HG03097 (cell line): ENCODE measurements around the gene MED29.
A peak's percentile ranks its signal among the peaks of the same experiment; 100 is the strongest.

Source experiments
- ATAC-seq: cut with Tn5 transposase; IDR thresholded peaks from one replicate; pipeline ENCODE4 v1.9.1; 2021; ENCODE audit not compliant: unreplicated experiment, low FRiP score

The MED29 gene

DNA sequence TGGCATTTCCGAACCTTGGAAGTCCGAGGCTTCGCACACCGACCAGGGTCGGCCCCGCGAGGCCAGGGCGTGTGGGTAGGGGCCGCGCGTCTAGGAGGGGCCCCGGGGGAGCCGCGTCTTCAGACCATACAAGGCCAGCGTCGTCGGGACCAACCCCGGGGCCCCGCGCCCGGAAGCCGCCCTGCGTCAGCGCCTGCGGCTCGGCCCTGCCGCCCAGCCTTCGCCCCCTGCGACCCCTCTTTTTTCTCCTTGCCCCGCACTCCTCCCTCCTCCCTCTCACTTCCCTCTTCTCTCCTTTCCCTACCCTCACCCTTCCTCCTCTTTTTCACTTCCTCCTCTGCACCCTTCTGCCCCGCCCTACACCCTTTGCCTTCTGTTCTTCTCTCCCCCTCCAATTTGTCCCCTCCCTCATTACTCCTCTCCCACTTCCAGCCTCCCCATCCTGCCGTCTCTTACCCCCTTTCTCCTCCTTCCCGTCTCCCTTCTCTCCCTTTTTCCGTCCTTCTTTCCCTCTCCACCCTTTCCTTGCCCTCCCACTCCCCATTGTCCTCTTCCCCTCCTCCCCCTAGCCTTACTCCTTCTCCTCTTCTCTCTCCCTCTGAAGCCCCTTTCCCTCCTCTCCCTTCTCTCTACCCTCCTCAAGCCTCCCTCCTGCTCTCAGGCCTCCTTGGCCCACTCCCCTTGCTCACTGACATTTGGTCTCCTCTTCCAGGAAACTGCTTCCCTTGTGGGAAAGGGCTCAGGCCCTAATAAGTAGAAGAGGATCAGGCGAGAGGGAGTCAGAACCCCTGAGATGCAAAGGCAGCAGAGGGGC is 19.0 kb downstream of the MED29 start:
- ATAC-seq, result no peak

DNA sequence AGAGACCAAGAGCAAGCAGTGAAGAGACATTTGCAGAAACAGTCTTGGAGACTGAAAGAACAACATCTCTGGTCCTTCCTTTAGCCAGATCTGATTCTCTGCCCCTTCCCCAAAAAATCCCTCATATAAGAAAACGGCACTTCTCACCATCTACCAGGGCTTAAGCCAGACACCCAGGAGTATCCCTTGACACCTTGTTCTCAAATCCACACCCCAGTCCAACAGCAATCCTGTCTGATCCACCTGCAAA is 19.6 kb downstream of the MED29 start:
- no peak for ATAC-seq

DNA sequence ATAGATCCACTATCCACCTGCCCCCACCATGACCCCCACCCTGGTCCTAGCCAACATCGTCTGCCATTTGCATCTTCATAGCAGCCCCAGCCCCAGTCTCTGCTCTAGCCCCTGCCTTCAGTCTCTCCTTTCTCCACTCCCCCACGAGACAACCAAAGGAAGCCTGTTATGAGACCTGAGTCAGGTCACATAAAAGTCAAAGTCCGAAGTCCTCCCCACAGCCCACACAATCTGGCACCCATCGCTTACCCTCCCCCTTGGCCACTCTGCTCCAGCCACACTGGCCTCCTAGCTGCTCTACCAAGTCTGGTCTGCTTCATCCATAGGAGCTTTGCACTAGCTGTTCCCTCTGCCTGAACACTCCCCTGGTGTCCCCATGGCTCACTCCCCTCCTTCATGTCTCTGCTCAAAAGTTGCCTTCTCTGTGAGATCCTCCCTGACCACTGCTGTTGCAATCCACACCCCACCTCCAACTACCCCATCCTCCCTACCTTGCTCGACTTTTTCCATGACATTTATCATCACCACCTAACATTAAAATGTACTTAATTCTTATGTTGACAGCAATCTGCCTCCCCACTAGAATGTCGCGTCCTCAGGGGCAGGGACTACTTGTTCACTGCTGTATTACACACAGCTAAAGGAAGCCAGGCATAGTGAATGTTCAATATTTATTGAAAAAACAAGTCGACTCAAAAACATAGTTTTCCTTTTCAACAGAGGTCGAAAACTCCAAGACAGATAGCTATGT is 20.1 kb downstream of the MED29 start:
- no peak for ATAC-seq

DNA sequence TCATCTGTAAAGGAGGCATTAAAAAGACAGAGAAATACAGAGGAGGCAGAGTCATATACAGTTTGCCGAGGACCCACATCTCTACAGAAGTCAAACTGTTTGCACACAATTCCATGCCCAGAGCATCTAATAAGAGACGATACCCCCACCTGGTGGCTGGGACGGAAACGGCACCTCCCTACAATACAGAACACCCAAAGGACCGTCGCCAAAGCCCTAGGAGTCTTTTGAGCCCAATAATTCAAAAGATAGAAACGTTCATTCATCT is 20.6 kb downstream of the MED29 start:
- ATAC-seq, result peak; percentile 24

DNA sequence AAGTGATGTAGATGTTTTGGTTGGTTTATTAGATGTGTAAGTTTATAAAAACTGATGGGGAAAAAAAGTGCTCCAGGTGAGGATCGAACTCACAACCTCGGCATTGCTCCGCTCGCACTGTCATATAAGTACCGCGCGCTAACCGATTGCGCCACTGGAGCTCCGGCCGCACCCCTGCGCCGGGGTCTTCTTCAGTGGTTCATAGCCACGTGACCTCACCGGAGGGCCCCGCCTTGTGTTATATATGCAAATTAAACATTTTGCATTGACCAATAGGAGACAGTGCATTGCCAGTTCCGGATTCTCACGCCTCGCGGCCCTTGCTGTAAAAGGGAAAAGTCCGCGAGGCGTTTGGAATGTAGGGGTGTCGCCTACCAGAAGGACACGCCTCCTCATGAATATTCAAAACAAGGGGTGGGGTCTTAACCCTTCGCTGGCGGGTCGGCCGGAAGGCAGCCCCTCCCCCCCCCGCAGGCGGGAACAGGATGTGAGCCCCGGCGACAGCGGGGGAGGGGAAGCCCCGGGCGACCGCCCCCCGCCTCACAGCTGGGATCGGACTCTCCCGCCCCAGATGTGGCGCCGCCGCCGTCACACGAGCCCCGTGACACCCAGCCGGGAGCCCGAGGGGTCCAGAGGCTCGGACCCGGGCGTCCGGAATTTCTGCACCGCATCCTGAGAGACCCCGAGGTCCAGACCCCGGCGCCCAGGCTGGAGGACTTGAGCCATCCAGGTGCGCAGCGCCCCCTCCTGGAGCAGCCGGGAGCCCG is 21.1 kb downstream of the MED29 start, which contains the start of gene PLEKHG2:
PLEKHG2 (plus strand) TSS at position 570 of the 767 bp plus-strand sequence. CDS start 1,418 bp downstream, outside the sequence.
- ATAC-seq, result peak; percentile 59

DNA sequence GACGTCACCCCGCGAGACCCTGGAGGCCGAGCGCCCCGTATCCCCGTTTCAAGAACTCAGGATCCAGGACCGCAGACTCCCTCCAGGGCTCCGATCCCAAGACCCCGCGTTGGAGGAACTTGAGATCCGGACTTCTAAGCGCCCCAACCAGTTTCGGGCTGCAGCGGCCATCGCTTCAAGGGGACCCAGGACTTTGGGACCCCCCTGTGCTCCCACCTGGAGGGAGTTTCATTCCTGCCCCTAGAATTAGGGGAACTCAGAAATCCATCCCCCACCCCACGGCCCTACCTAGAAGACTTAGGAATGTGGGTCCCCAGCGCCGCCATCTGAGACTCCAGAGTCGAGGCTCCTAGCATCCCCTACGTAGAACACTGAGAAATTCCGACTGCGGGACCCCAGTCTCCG is 21.7 kb downstream of the MED29 start:
- no peak for ATAC-seq

DNA sequence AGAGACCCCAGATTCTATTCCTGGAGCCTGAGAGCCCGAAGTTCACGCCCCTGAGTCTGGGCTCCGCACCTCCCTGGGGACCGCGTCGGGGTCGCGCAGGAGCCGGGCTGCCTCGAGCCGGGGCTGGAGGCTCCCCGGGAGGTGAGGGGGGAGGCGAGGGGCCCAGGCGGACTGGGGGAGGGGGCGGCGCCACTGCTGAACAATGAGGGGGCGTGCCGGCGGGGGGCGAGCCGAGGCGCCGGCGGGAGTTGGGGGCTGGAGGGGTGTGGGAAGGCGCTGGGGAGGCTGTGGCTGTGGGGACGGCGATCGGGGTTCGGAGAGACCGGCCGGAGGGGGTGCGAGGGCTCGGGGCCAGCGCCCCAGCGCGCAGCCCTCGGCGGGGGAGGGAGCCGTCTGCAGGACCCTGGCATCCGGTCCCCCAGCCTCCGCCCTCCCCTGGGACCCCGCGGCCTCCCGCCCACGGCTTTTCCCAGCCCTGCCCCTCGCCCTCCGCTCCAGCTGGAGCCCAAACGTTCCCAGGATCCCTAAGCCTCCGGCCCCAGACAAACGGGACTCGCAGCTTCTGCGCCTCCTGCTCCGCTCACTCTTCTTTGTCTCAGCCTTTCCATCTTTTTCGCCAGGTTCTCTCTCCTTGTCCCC is 22.2 kb downstream of the MED29 start:
- no peak for ATAC-seq

DNA sequence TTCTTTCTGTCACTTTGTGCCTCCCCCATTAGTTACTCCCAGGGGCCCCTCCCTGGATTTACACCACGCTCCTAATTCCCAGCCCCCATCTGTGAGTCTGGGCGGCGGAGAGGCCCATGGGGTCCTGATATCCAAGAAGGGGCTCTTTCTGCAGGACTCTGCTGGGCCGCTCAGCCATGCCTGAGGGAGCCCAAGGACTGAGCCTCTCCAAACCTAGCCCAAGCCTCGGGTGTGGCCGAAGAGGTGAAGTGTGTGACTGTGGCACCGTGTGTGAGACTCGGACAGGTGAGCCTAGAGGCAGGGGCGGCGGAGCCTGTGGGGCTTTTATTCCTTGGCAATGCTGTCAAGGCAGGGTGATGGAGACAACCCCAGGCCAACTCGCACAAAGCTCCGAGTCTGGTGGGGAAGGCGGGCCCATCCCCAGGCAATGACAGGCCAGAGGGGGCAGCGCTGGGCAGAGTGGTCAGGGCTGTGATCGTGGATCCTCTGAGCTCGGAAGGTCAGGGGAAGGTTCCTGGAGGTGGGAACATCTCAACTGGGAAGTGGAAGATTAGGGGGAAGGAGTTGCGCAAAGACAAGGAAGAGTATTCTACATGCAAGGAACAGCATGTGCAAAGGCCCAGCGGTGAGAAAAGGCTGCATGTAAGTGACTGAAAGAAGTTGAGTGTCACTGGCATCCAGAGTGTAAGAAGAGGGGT is 22.9 kb downstream of the MED29 start:
- no peak for ATAC-seq

DNA sequence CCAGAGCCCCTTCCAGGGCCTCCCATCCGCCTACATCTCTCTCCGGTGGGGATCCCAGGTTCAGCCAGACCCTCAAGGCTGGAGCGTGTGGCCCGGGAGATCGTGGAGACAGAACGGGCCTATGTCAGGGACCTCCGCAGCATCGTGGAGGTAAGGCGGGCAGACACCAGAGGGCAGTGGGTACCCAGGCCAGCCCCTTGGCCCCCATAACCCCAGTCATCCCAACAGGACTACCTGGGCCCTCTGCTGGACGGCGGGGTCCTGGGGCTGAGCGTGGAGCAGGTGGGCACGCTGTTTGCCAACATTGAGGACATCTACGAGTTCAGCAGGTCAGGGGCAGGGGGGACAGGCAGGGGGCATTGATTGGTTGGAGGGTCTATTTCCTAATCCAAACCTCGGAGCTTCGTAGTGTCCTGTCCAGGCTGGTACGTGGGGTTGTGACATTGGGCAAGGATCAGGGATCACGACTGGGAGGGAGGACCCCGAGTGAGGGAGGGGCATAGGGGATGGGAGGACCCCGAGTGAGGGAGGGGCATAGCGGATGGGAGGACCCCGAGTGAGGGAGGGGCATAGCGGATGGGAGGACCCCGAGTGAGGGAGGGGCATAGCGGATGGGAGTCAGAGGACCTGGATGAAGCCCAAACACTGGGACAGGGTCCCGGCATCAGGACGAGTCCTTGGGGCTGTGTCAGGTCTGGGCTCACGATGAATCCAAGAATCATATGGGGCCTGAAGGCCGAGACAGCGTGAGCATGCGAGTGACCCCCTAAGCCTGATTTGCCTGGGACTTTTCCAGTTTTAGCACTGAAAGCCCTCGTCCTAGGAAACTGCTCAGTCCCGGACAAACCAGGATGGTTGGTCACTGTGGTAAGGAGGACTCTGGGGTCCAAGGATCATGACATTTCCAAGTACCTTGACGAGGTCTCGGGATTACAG is 24.2 kb downstream of the MED29 start:
- no peak for ATAC-seq

DNA sequence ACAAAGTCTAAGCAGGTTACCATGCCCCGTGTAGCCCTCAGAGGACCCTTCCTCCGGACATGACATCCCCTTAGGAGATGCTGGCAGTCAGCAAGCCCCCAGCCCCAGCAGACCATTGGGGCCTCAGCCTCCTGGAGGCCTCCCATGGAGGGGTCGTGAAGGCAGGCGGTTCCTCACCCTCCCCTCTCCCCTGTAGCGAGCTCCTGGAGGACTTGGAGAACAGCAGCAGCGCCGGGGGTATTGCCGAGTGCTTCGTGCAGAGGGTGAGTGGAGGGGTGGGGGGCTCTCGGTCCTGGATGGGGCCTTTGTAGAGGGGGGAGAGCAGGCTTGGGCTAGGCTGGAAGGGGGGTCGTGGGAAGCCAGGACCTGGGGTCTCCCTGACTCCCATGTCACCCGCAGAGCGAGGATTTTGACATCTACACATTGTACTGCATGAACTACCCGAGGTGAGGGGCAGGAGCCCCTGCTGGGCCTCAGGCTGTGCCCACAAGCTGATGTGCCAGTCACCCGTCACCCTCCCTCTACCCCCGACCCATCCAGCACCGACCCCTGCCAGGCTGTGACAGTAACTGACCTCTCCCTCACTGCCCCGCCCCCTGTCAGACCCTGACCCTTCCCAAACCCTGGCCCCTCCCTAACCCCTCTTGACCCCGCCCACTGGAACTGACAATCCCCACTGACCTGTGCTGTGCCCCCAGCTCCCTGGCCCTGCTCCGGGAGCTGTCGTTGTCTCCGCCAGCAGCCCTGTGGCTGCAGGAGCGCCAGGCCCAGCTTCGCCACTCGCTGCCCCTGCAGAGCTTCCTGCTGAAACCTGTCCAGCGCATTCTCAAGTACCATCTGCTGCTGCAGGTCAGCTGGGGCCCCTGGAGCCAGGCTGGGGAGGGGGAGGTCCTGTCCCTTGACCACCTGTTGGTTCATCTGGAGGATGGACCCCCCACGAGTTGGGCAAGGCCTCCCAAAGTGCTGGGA is 25.3 kb downstream of the MED29 start:
- ATAC-seq, result no peak

DNA sequence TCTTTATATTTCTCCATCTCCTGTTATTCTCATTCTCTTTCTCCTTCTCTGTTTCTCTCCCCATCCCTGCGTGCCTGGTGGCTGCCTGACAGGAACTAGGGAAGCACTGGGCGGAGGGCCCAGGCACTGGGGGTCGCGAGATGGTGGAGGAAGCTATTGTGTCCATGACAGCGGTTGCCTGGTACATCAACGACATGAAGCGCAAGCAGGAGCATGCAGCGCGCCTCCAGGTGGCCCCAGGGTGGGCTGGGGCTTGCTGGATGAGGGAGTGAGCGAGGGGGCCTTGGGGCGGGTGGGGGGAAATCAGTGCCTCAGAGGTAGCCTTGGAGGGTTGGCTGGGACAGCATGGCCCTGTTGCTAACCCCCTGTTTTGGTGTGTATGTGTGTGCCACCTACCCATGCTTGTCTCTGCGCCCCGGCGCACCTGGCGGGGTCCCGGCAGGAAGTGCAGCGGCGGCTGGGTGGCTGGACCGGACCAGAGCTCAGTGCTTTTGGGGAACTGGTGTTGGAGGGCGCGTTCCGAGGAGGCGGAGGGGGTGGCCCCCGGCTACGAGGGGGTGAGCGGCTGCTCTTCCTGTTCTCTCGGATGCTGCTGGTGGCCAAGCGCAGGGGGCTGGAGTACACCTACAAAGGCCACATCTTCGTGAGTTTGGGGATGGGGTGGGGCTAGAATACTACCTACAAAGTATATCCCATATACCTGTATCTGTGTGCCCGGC is 26.4 kb downstream of the MED29 start:
- ATAC-seq, result no peak

DNA sequence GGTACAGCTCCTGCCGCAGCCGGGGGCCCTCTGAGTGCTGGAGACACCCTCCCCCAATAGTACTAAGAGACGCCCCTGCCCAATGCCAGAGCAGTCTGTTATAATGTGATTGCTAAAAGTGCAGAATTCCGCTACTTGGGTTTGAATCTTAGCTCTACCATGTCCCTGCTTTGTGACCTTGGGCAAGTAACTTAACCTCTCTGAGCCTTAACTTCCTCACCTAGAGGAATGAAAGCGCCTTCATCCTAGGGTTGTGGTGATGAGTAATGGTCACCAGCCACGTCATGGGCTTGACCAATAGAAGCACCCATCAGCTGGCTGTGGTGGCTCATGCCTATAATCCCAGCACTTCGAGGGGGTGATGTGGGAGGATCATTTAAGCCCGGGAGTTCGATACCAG is 27.8 kb downstream of the MED29 start:
- ATAC-seq, result no peak

DNA sequence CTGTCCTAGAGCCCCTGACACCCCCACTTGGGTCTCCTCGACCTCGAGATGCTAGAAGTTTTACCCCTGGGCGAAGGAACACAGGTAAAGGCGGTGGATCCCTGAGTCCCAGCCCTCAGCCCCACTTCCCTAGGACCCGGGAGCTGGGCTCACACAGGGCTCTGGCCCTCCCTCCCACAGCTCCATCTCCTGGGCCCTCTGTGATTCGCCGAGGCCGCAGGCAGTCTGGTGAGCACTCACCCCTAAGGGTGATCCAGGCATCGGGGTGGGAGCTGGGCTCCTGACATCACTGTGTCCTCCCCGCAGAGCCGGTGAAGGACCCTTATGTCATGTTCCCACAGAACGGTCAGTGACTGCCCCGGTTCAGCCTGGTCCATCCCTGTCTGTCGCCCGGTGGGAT is 29.6 kb downstream of the MED29 start:
- ATAC-seq, result no peak

DNA sequence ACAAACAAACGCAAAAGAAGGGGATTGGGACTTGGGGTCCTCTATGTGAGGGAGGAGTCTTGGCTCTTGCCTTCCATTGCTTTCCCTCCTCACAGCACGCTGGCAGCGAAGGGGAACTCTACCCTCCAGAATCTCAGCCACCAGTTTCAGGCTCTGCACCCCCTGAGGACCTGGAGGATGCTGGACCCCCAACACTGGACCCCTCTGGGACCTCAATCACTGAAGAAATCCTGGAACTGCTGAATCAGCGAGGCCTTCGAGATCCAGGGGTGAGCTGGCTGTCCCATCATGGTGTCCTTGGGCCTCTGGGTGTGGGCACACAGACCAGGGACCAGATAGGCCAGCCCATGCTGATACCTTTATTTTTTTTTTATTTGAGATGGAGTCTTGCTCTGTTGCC is 30.8 kb downstream of the MED29 start:
- ATAC-seq, result no peak

DNA sequence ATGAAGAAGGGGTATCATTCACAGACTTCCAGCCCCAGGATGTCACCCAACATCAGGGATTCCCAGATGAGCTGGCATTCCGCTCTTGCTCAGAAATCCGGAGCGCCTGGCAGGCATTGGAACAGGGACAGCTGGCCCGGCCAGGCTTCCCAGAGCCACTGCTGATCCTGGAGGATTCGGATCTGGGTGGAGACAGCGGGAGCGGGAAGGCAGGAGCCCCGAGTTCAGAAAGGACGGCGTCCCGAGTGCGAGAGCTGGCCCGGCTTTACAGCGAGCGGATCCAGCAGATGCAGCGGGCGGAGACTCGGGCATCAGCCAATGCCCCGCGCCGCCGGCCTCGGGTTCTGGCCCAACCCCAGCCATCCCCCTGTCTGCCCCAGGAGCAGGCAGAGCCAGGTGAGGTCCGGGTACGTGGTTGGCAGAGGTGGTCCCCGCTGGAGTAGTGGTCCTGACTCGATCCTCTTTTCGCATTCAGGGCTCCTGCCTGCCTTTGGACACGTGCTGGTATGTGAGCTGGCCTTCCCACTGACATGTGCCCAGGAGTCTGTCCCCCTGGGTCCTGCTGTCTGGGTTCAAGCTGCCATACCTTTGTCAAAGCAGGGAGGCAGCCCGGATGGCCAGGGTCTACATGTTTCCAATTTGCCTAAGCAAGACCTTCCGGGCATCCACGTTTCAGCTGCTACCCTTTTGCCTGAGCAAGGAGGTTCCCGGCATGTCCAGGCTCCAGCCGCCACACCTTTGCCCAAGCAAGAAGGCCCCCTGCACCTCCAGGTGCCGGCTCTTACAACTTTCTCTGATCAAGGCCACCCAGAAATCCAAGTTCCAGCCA is 32.3 kb downstream of the MED29 start:
- ATAC-seq, result no peak

DNA sequence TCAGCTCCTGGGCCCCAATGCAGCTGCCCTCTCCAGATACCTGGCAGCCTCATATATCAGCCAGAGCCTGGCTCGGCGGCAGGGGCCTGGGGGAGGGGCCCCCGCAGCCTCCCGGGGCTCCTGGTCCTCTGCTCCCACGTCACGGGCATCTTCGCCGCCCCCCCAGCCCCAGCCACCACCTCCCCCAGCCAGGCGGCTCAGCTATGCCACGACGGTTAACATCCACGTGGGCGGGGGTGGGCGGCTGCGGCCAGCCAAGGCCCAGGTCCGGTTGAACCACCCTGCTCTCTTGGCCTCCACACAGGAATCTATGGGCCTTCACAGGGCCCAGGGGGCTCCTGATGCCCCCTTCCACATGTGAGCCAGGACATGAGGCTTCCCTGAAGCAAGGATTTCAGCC is 33.8 kb downstream of the MED29 start:
- ATAC-seq, result no peak

DNA sequence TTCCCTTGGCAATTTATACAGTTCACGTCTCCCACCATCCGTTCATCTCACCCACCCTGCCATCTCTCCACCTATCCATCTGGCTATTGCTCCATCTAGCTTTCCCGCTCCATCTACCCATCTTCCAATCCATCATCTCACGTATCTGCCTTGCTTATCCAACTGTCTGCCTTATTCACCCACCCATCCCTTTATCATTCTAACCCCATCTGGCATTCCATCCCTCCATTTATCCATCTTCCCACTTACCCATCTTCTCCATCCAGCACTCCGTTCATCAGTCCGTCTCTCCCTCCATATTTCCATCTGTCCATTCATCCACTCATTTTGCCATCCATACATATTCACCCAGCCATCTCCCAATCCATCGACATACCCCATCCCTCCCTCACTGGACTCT is 34.6 kb downstream of the MED29 start:
- no peak for ATAC-seq
